Stimulated activated CD4-positive, alpha-beta T cell treated with anti-CD3 and anti-CD28 coated beads, Interleukin-4, amount 100 ng/mL, for 48 hours (primary cell): Measurements from ENCODE around the gene TEAD3.

Experiments
- DNase-seq, 2 donors: peaks; one replicate each; pipeline ENCODE4 v3.0.0-alpha.2; 2020; ENCODE audit warnings: low read depth in 2 of 2

Gene TEAD3

GRCh38 chr6:35492258-35492973, 4.5 kb downstream of the TEAD3 start:
- no peak for DNase-seq

DNA sequence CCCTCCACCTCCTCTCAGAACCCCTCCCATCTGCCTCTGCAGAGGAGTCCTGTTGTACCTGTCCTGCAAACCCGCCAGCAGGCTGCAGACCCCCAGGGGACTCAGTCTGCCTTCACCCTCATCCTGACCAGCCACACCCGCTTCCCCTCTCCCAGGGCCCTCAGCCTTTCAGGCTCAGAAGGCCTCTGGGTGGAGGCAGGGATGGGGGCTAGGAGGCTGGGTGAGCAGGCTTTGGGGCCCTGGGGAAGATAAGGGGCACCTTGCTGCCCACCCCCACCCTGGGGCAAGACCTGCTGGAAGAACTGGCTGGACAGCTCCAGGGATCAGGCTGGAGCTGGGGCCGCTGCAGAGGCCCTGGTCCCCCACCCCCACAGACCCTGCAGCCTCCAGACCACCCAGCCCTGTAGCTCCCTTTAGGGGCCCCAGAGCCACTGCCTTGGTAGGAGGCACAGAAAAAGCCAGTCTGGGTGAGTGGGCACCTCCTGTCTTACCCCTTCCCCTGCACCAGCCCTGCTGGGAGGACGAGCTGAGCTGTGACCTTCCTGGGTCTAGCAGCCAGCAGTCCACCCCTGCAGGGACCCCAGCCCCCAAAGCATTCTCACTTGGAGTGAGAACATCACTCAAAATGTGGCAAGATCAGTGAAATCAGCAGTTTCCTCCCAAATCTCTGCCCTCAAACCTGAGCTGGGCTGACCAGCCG, 5.2 kb downstream of the TEAD3 start:
- DNase-seq: no peak

DNA sequence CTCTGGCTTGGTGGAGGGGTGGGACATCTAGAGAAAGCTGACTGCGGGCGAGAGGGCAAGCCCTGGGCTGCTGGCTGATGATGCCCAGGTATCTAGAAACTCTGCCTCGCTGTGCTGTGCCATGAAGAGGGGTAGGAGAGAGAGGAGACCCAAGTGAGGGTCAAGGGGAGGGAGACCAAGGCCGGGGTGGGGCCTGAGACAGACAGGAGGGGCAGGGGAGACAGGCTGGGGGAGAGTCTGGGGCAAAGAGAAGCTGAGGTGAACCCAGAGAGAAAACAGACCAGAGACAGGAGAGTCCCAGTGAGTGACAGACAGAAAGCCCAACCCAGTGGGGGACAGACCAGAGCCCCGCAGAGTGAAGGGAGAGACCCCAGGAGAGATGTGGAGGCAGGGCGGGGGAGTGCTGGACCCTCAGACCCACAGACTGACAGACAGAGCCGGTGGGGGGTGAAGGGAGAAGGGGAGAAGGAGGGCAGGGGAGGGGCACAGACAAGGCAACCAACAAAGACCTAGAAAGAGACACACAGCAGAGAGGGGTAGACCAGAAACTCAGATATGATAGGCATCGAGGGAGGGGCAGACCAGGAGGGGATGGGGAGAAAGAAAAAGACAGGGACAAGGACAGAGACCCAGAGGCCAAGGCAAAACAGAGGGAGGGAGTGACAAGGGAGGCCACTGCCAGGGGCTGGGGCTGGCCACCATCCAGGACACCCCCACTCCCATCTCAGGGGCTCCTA, 5.9 kb downstream of the TEAD3 start:
- no peak for DNase-seq

GRCh38 chr6:35489995-35490791, 6.7 kb downstream of the TEAD3 start:
- no peak for DNase-seq

DNA sequence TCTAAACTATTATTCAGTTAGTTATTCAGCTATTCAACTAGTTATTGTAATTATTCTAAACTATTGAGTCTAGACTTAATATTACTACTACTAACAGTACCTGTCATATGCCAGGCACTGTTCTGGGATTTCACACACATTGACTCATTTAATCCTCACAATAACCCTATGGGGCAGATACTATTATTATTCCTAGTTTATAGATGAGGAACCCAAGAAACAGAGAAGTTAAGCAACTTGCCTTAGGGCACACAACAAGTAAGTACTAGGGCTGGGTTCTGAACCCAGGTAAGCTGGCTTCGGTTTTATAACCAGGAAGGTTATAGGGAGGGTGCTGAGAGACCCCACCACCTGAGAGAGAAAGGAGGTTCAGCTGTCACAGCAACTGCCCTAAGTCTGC, 7.8 kb downstream of the TEAD3 start:
- no peak for DNase-seq

GRCh38 chr6:35488517-35488862, 8.4 kb downstream of the TEAD3 start:
- DNase-seq: no peak

DNA sequence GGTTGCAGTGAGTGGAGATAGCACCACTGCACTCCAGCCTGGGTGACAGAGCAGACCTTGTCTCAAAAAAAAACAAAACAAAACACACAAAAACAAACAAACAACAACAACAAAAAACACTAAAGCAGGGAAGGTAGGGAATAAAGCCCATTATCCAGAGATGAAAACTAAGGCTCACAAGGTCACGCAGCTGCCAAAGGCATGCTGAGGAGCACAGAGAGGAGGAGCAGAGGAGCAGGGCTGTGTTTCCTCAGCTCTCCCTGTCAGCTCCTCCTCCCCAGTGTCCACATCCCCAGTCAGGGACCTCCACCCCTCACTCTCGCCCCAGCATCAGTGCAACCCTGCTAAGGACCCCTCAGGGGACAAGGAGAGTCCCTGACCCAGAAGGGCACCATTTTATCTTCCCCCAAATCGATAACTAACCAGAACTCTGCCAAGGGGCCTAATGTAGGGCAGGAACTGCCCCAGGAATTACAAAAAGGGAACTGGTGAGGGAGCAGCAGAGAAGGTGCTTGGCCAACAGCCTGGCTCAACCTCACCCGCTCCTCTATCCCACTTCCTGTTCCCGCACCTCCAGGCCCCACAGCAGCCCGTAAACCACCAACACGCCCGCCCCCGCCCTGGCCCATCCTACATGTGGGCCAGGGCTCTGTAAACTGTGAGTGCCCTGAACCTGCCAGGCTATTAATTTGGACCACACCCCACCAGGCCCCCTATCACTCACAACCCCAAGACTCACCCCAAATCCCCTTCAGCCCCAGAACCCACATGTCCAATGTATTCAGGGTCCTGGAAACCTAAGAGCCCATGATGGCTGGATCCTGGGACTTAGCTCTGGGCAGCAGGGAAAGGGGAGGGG, 9.0 kb downstream of the TEAD3 start:
- no peak for DNase-seq

DNA sequence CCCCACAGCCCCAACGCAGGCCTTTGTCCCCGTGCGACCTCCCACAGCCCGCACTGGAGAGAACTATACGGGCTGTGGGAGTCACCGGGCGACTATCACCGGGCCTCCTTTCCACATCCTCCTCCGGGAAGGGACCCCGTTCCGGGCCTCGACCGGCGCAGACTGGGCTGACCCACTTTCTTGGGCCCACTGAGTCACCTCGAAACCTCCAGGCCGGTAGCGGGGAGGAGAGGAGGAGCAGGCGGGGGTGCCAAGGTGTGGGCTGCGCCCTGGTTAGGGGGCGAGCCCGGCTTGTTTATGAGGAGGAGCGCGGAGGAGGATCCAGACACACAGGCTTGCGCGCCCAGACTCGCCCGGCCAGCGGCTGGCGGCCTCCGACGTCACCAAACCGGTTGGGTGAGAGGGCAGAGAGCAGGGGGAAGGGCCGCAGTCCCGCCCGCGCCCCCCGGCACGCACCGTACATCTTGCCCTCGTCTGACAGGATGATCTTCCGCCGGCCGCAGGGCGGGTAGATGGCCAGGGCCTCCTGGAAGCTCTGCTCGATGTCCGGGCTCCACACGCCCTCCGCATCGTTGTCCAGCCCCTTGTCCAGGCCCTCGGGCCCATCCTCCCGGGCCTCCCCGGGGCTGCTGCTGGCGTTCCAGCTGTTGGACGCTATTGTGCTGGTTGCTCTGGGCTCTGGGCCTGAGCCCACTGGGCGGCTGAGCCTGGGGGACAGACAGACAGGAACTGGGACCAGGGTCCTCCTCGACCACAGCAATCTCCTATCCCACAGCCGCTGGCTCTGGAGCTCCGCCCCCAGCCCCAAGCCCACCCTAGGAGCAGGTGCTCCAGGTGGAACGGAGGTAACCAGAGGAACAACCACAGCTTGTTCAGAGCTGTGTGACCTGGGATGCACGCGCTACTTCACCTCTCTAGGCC, 10.6 kb downstream of the TEAD3 start:
- DNase-seq: no peak

DNA sequence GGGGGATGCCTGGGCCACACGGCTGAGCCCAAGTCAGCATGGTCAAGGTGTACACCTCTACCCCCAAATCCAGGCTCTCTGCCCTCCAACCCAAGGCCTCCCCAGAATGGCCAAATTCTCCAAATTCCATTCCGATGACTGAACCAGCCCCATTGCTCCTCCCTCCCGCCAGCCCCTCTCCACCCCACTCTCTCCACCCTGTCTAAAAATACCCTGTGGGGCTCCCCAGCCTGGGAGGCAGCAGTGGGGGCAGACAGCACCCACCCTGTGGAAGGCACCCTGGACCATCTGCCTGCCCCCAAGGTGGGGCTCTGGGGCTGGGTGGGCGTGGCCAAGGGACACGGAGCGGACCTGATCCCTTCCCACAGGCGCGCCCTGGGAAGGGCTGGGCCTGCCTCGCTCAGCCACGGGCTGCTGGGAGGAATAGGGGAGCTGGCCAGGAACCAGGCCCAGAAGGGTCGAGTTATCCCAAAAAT, 11.4 kb downstream of the TEAD3 start:
- no peak for DNase-seq

- DNase-seq: no peak
Observed at GRCh38 chr6:35484921-35485392, 11.9 kb downstream of the TEAD3 start.

- no peak for DNase-seq
Observed at GRCh38 chr6:35483893-35484645, 12.8 kb downstream of the TEAD3 start.

GRCh38 chr6:35483490-35483889, 13.4 kb downstream of the TEAD3 start:
- DNase-seq: no peak

DNA sequence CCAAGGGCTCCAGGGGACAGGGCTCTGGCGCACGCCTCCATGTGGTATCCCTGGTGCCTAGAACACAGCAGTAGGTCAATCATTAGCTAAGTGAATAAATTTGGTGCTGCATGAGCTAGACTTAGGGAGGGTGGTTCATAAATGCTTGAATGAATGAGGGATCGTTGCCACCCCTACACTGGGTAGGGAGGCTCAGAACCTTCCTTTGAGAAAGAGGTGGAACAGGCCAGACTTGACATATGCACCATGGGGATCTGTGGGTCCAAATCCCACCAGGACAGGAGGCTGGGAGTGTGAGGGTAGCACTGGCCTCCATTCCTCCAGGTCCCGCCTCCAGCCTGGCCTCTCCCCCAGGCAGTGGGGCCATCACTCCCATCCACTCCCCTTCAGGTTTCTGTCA, 13.8 kb downstream of the TEAD3 start:
- no peak for DNase-seq

DNA sequence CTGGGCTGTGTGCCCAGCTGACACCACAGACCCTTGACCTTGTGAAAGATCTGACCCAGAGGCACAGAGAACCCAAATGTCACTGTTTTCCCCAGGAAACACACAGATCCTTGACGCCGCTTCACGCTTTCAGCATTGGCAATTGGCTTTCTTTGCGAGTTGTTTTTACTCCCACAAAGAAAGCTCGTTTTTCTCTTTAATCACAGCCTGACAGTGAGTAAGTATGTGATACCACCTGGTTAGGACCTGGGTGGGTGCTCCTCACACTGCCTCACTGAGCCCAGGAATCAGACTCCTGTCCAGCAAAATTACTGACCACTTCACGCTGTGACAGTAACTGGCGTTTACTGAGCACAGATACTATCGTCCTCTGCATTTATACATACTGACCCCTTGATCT, 15.7 kb downstream of the TEAD3 start:
- DNase-seq: no peak

GRCh38 chr6:35480176-35480575, 16.7 kb downstream of the TEAD3 start:
- no peak for DNase-seq

DNA sequence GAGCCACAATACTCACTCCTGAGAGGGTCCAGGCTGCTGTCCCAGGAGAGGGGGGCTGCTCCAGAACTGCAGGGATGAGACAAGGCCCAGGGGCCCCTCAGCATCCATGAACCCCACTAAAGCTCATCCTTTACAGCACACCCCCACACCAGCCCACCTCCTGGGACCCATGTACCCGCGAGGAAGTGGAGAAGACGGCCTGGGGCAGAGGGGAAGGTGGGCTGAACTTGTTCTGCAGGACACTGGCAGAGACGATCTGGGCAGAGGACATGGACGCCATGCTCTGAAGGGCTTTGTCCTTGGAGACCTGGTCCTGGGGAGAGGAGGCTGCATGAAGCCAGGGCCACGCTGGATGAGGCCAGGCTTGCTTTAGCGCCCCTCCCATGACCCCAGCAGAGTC, 18.6 kb downstream of the TEAD3 start:
- DNase-seq: no peak

DNA sequence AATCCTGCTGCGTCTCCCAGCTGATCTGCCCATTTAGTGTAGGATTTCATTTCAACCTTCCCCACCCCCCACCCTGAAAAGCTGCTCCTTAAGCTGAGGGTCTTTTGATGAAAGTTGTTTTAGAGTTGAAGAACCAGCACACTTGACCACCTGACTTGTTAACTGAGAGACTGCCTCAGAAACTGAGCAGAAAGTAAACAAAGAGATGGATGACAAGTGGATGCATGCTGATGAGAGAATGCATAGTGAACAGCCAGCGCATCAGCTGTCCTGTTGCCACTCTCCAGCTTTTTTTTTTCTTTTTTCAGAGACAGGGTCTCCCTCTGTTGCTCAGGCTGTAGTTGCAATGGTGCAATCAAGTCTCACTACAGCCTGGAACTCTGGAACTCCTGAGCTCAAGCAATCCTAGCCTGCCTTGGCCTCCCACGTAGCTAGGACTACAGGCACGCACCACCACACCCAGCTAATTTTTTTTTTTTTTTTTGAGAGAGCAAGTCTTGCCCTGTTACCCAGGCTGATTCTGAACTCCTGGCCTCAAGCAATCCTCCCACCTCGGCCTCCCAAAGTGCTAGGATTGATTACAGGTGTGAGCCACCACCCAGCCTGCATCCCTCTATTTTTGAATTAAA, 19.2 kb downstream of the TEAD3 start:
- DNase-seq: no peak

DNA sequence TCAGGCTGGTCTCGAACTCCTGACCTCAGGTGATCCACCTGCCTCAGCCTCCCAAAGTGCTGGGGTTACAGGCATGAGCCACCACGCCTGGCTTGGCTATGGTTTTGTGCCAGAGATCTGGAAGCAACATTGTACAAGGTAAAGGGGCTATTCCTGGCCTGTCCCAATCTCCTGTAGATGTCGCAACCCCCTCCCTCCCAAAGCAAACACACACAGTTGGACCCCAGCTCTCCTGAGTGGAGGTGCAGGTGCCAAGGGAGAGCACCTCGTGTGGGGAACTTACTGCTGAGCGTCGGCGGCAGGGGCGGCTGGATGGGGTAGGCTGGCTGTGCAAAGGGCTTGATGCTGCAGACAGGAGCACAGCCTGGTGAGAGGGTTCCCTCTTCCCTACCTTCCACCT, 19.9 kb downstream of the TEAD3 start:
- no peak for DNase-seq

DNA sequence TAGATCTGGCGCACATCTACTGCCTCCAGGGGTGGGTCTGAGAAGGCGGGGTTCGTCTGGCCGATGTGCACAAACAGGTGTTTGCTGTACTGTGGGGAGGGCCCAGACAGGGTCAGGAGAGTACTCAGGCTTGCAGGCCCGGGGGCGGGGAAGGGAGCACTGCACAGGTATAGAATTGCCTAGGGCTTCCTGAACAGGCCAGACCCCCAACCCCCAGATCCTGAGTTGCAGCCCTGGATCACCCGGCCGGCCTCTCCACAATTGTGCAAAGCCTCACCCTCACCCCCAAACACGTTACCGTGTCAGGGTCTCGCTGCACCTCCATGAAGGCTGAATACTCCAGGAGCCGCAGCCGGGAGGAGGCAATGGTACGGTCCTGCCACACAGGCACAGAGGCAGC, 20.9 kb downstream of the TEAD3 start:
- DNase-seq: no peak
